RWPE2 (cell line): ENCODE results near the gene VWA2.

Source experiments
- ATAC-seq: fragments of 200-7000 bp; cut with Tn5 transposase; 3 replicates; pipeline ENCODE4 v1.9.1; 2021; ENCODE audit warnings: low read depth
- DNase-seq: peaks from one replicate; pipeline ENCODE4 v3.0.0-alpha.2; 2020; ENCODE audit warnings: low spot score
- H3K27ac ChIP-seq: fragments of 450-650 bp; 2 replicates; pipeline ENCODE4 v1.5.1; 2017; ENCODE audit warnings: mild to moderate bottlenecking; ENCODE audit not compliant: poor library complexity, severe bottlenecking
- H3K27me3 ChIP-seq: fragments of 250-450 bp; sonication (Bioruptor Pico); 2 replicates; pipeline ENCODE4 v1.5.1; 2021; ENCODE audit warnings: mild to moderate bottlenecking, moderate library complexity; ENCODE audit not compliant: insufficient read depth, poor library complexity, severe bottlenecking
- H3K36me3 ChIP-seq: fragments of 250-450 bp; sonication (Bioruptor Pico); 2 replicates; pipeline ENCODE4 v1.5.1; 2020; ENCODE audit warnings: low read depth, mild to moderate bottlenecking, moderate library complexity
- H3K4me1 ChIP-seq: fragments of 250-450 bp; sonication (Bioruptor Pico); 2 replicates; pipeline ENCODE4 v1.5.1; 2021; ENCODE audit warnings: mild to moderate bottlenecking, moderate library complexity; ENCODE audit not compliant: insufficient read depth, poor library complexity, severe bottlenecking
- H3K4me3 ChIP-seq: fragments of 250-450 bp; sonication (Bioruptor Pico); 2 replicates; pipeline ENCODE4 v1.5.1; 2021; ENCODE audit warnings: mild to moderate bottlenecking, moderate library complexity; ENCODE audit not compliant: severe bottlenecking
- H3K9me3 ChIP-seq: fragments of 250-450 bp; sonication (Bioruptor Pico); 2 replicates; pipeline ENCODE4 v1.5.1; 2021; ENCODE audit warnings: mild to moderate bottlenecking, moderate library complexity; ENCODE audit not compliant: severe bottlenecking
- CTCF ChIP-seq: fragments of 450-650 bp; IDR thresholded peaks from one replicate; pipeline ENCODE4 v1.5.1; 2017; ENCODE audit warnings: mild to moderate bottlenecking, moderate library complexity; ENCODE audit not compliant: poor library complexity, severe bottlenecking

VWA2 gene

GRCh38 chr10:114252092-114252491 lies 13.0 kb downstream of the VWA2 start:
- DNase-seq: no peak
- no peak for ATAC-seq
- Histone ChIP-seq H3K36me3 (no peaks in the 10 kb centered on the region), H3K4me1 (peaks cover 3% of the 10 kb centered on the region), H3K27me3 (no peaks in the 10 kb centered on the region), H3K4me3 (no peak overlapping the region), H3K9me3 (no peaks in the 10 kb centered on the region), H3K27ac (no peak overlapping the region)
- no peak for TF ChIP-seq CTCF

GRCh38 chr10:114252883-114253282 lies 13.8 kb downstream of the VWA2 start:
- Histone ChIP-seq H3K4me3 (no peak overlapping the region), H3K36me3 (no peaks in the 10 kb centered on the region), H3K27ac (no peak overlapping the region), H3K4me1 (no peaks in the 10 kb centered on the region), H3K9me3 (no peaks in the 10 kb centered on the region), H3K27me3 (no peaks in the 10 kb centered on the region)
- TF ChIP-seq CTCF: no peak
- ATAC-seq (no peak; the same call in 2 of the 3 replicates), DNase-seq (no peak)

- H3K27me3 ChIP-seq: no peaks in the 10 kb centered on the region
- no peak overlapping the region for H3K4me3 ChIP-seq
- no peak overlapping the region for H3K27ac ChIP-seq
- no peak for ATAC-seq
- H3K9me3 ChIP-seq: no peaks in the 10 kb centered on the region
- no peak for TF ChIP-seq CTCF
- DNase-seq: no peak
- H3K4me1 ChIP-seq: no peaks in the 10 kb centered on the region
- no peaks in the 10 kb centered on the region for H3K36me3 ChIP-seq
Observed at GRCh38 chr10:114255227-114255626, 16.2 kb downstream of the VWA2 start.

- DNase-seq: no peak
- no peaks in the 10 kb centered on the region for H3K4me1 ChIP-seq
Observed at GRCh38 chr10:114256008-114256765, 17.1 kb downstream of the VWA2 start.

More at GRCh38 chr10:114256008-114256765, 17.1 kb downstream of the VWA2 start:
- Histone ChIP-seq H3K27me3 (no peaks in the 10 kb centered on the region), H3K27ac (no peak overlapping the region), H3K9me3 (no peaks in the 10 kb centered on the region), H3K36me3 (no peaks in the 10 kb centered on the region), H3K4me3 (no peak overlapping the region)
- ATAC-seq: no peak
- TF ChIP-seq CTCF: no peak
